Measurements from ENCODE around the gene RGP1. TPM values are rescaled to one million over a fixed set of nuclear protein-coding genes. Genes with fewer than 3 reads are reported as not detected.

Gene RGP1
- total RNA-seq, 2 experiments from 2014 or later, result 13.5 to 27.1 TPM

Small RNA genes lying within 50 kb of the gene (microRNA-seq; reads per million reads assigned to microRNA genes)
- gene MIR6852 (ENCODE audit: borderline replicate concordance) (not detected), gene MIR6853 (ENCODE audit: borderline replicate concordance) (not detected)

Small RNA genes lying within 50 kb of the gene (small RNA-seq; reads per million reads assigned to genes)
- gene MIR6853, result not detected

Other genes starting within 250 kb of the RGP1 start
- 15.0 and 18.3 TPM in 2 replicates for gene TESK1, start 144.0 kb upstream of the RGP1 start, total RNA-seq (2014; rRNA removed; shearing (Covaris generic))
- 36.9 and 42.2 TPM in 2 replicates for gene TESK1, start 144.0 kb upstream of the RGP1 start, total RNA-seq (2022)
- gene CD72, start 130.9 kb upstream of the RGP1 start, total RNA-seq (2014; rRNA removed; shearing (Covaris generic)), result 91.4 and 107 TPM in 2 replicates
- 63.0 and 67.6 TPM in 2 replicates for gene CD72, start 130.9 kb upstream of the RGP1 start, total RNA-seq (2022)
- 176 and 210 TPM in 2 replicates for gene SIT1, start 98.4 kb upstream of the RGP1 start, total RNA-seq (2014; rRNA removed; shearing (Covaris generic))
- 93.0 and 121 TPM in 2 replicates for gene SIT1, start 98.4 kb upstream of the RGP1 start, total RNA-seq (2022)
- 21,739 and 26,575 TPM in 2 replicates for gene RMRP, start 91.3 kb upstream of the RGP1 start, total RNA-seq (2014; rRNA removed; shearing (Covaris generic))
- gene RMRP, start 91.3 kb upstream of the RGP1 start, total RNA-seq (2022), result 4,033 and 12,624 TPM in 2 replicates
- gene CCDC107, start 91.0 kb upstream of the RGP1 start, total RNA-seq (2014; rRNA removed; shearing (Covaris generic)), result 16.5 and 20.3 TPM in 2 replicates
- 10.0 and 11.4 TPM in 2 replicates for gene CCDC107, start 91.0 kb upstream of the RGP1 start, total RNA-seq (2022)
- gene ARHGEF39, start 84.1 kb upstream of the RGP1 start, total RNA-seq (2014; rRNA removed; shearing (Covaris generic)), result 22.7 and 30.8 TPM in 2 replicates
- gene ARHGEF39, start 84.1 kb upstream of the RGP1 start, total RNA-seq (2022), result 48.1 and 53.6 TPM in 2 replicates
- gene CA9, start 75.4 kb upstream of the RGP1 start, total RNA-seq (2014; rRNA removed; shearing (Covaris generic)), result 0.10 and 0.16 TPM in 2 replicates
- gene CA9, start 75.4 kb upstream of the RGP1 start, total RNA-seq (2022), result not detected in 2 replicates
- gene TPM2, start 59.4 kb upstream of the RGP1 start, total RNA-seq (2014; rRNA removed; shearing (Covaris generic)), result 0.44 TPM in 1 of 2 replicates, not detected in the other
- gene TPM2, start 59.4 kb upstream of the RGP1 start, total RNA-seq (2022), result 2.5 and 3.8 TPM in 2 replicates
- gene TLN1, start 17.1 kb upstream of the RGP1 start, total RNA-seq (2014; rRNA removed; shearing (Covaris generic)), result 87.5 and 98.8 TPM in 2 replicates
- gene TLN1, start 17.1 kb upstream of the RGP1 start, total RNA-seq (2022), result 169 and 177 TPM in 2 replicates
- gene CREB3, start 16.6 kb upstream of the RGP1 start, total RNA-seq (2014; rRNA removed; shearing (Covaris generic)), result 16.8 and 18.2 TPM in 2 replicates
- 21.9 and 23.0 TPM in 2 replicates for gene CREB3, start 16.6 kb upstream of the RGP1 start, total RNA-seq (2022)
- gene GBA2, start 59 bp upstream of the RGP1 start, total RNA-seq (2014; rRNA removed; shearing (Covaris generic)), result 66.0 and 75.4 TPM in 2 replicates
- 68.2 and 70.4 TPM in 2 replicates for gene GBA2, start 59 bp upstream of the RGP1 start, total RNA-seq (2022)
- 0.67 and 2.3 TPM in 2 replicates for gene MSMP, start 5.0 kb downstream of the RGP1 start, total RNA-seq (2014; rRNA removed; shearing (Covaris generic))
- gene MSMP, start 5.0 kb downstream of the RGP1 start, total RNA-seq (2022), result 4.1 and 4.4 TPM in 2 replicates
- 3.0 and 9.8 TPM in 2 replicates for gene NPR2, start 42.3 kb downstream of the RGP1 start, total RNA-seq (2014; rRNA removed; shearing (Covaris generic))
- gene NPR2, start 42.3 kb downstream of the RGP1 start, total RNA-seq (2022), result 3.5 and 4.7 TPM in 2 replicates
- 1.1 and 3.9 TPM in 2 replicates for gene SPAG8, start 63.0 kb downstream of the RGP1 start, total RNA-seq (2014; rRNA removed; shearing (Covaris generic))
- gene SPAG8, start 63.0 kb downstream of the RGP1 start, total RNA-seq (2022), result 3.6 and 5.1 TPM in 2 replicates
- gene HINT2, start 65.8 kb downstream of the RGP1 start, total RNA-seq (2014; rRNA removed; shearing (Covaris generic)), result 74.3 and 82.5 TPM in 2 replicates
- 83.1 and 84.5 TPM in 2 replicates for gene HINT2, start 65.8 kb downstream of the RGP1 start, total RNA-seq (2022)
- gene FAM221B, start 79.4 kb downstream of the RGP1 start, total RNA-seq (2014; rRNA removed; shearing (Covaris generic)), result not detected in 2 replicates
- not detected in 2 replicates for gene FAM221B, start 79.4 kb downstream of the RGP1 start, total RNA-seq (2022)
- gene TMEM8B, start 79.9 kb downstream of the RGP1 start, total RNA-seq (2014; rRNA removed; shearing (Covaris generic)), result 3.1 and 3.2 TPM in 2 replicates
- gene TMEM8B, start 79.9 kb downstream of the RGP1 start, total RNA-seq (2022), result 15.7 and 19.1 TPM in 2 replicates
- not detected in 2 replicates for gene OR13J1, start 121.1 kb downstream of the RGP1 start, total RNA-seq (2014; rRNA removed; shearing (Covaris generic))
- gene OR13J1, start 121.1 kb downstream of the RGP1 start, total RNA-seq (2022), result not detected in 2 replicates
- gene HRCT1, start 156.9 kb downstream of the RGP1 start, total RNA-seq (2014; rRNA removed; shearing (Covaris generic)), result not detected in 2 replicates
- not detected in 2 replicates for gene HRCT1, start 156.9 kb downstream of the RGP1 start, total RNA-seq (2022)
- gene SPAAR, start 160.2 kb downstream of the RGP1 start, total RNA-seq (2014; rRNA removed; shearing (Covaris generic)), result not detected in 2 replicates
- gene SPAAR, start 160.2 kb downstream of the RGP1 start, total RNA-seq (2022), result not detected in 2 replicates
- gene OR2S2, start 208.9 kb downstream of the RGP1 start, total RNA-seq (2014; rRNA removed; shearing (Covaris generic)), result not detected in 2 replicates
- gene OR2S2, start 208.9 kb downstream of the RGP1 start, total RNA-seq (2022), result not detected in 2 replicates